ENCODE measurements around the gene SEC63.
"Not testable (repeated sequence)": the region's sequence is repeated elsewhere in the genome, so short reads cannot be mapped to it uniquely, and the experiment has no call there.

Gene SEC63

GRCh38 chr6:107866606-107867301 lies 91.3 kb downstream of the SEC63 start:
- in situ Hi-C loops (cut with MboI; ENCODE audit: low sequenced_read_pairs): no loop called here

DNA sequence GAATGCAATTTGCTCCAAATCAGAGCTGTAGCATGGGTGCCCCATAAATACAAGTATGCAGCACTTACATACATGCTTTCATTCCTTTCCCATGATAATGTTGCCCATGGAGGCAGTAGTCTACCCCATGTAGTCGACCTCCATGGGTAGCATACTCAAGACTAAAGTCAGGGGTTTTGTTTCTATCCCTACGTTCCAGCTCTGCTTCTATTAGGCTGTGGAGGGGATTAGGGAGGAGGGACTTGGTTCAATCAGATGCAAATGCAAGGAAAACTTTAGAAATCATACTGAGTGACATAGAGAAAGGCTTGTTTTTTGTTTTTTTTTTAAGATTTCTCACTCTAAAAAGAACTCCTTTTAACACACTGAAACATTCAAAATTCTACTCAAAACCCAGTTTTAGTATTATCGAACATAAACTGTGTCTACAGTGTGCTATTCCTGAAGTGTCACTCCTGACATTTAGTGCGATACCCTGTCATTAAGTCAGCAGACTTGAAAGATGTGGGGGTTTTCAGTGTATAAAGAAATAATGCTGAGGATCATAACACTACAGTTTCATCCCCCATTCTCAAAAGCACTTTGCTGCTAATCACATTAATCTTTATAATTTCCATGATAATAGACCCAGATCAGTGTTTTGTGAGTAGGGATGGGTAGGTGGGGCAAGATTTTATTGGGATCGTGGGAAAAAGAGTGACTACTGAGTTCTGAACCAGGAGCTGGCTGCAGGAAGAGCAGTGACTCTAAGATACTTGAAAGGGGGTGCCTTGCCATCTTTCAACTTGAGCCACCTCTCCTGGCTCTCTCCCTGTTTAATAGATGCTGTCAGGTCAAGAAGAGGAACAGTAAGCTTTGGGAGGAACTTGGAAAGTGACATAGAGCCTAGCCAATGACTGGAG lies 93.5 kb downstream of the SEC63 start:
- in situ Hi-C loops (cut with MboI; ENCODE audit: low sequenced_read_pairs): no loop called here

- in situ Hi-C loops (cut with MboI; ENCODE audit: low sequenced_read_pairs): no loop called here
Observed at GRCh38 chr6:107862383-107862782, 95.6 kb downstream of the SEC63 start.

- in situ Hi-C loops (cut with MboI; ENCODE audit: low sequenced_read_pairs): not testable (repeated sequence)
Observed at GRCh38 chr6:107860963-107861362, 97.0 kb downstream of the SEC63 start.

DNA sequence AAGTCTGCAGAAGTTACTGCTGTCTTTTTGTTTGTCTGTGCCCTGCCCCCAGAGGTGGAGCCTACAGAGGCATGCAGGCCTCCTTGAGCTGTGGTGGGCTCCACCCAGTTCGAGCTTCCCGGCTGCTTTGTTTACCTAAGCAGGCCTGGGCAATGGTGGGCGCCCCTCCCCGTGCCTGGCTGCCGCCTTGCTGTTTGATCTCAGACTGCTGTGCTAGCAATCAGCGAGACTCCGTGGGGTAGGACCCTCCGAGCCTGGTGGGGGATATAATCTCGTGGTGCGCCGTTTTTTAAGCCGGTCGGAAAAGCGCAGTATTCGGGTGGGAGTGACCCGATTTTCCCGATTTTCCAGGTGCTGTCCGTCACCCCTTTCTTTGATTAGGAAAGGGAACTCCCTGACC lies 97.9 kb downstream of the SEC63 start:
- in situ Hi-C loops (cut with MboI; ENCODE audit: low sequenced_read_pairs): not testable (repeated sequence)

DNA sequence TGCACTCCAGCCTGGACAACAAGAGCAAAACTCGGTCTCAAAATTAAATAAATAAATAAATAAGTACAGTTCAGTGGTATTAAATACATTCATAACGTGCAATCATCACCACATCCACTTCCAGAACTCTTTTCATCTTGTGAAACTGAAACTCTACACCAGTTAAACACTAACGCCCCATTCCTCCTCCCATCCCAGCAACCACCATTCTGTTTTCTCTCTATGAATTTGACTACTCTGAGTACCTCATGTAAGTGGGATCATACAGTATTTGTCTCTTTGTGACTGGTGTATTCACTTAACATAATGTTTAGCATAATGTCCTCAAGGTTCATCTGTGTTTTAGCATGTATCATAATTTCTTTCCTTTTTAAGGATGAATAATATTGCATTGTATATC lies 104.8 kb downstream of the SEC63 start:
- in situ Hi-C loops (cut with MboI; ENCODE audit: low sequenced_read_pairs): no loop called here

GRCh38 chr6:107849325-107849724 lies 108.7 kb downstream of the SEC63 start:
- in situ Hi-C loops (cut with MboI; ENCODE audit: low sequenced_read_pairs): no loop called here

GRCh38 chr6:107847844-107848802 lies 109.9 kb downstream of the SEC63 start:
- in situ Hi-C loops (cut with MboI; ENCODE audit: low sequenced_read_pairs): no loop called here

- in situ Hi-C loops (cut with MboI; ENCODE audit: low sequenced_read_pairs): no loop called here
Observed at GRCh38 chr6:107846262-107846795, 111.7 kb downstream of the SEC63 start.

DNA sequence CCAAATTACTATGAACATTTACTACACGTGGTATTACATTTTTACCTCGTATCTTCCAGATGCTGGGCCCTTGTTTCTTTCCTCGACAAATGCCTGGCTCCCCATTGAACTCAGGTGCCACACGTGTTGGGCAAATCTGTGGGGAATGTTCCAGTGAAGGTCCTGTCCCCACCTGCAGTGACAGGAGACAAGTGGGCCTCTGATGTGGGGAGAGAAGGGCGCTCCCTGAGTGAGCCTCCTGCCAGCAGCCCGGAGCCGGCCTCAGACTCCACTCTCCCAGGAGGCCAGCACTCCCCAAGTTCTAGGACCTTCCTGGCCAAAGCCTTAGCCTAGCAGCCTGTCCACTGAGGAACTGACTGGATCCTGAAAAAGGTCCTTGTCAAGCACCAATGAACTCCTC lies 112.2 kb downstream of the SEC63 start:
- in situ Hi-C loops (cut with MboI; ENCODE audit: low sequenced_read_pairs): no loop called here

- in situ Hi-C loops (cut with MboI; ENCODE audit: low sequenced_read_pairs): no loop called here
Observed at GRCh38 chr6:107843400-107843799, 114.6 kb downstream of the SEC63 start.

DNA sequence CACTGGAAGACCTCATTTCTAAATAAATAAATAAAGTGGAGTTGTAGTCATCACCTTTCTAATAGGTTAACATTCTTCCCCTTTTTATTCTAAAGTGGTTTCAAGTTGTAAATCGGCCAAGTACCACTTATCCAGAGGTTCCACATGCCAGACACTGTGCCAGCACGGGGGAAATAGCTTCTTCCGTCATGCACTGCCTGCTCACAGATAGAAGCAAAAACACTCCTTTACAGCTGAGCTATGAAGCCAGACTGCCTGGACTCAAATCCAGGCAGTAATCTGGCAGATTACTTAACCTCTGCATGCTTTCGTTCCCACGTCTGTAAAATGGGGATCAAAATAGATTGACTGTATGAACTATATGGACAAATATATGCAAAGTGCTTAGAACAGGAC lies 116.7 kb downstream of the SEC63 start:
- in situ Hi-C loops (cut with MboI; ENCODE audit: low sequenced_read_pairs): no loop called here

GRCh38 chr6:107840636-107841274 lies 117.3 kb downstream of the SEC63 start:
- in situ Hi-C loops (cut with MboI; ENCODE audit: low sequenced_read_pairs): no loop called here

DNA sequence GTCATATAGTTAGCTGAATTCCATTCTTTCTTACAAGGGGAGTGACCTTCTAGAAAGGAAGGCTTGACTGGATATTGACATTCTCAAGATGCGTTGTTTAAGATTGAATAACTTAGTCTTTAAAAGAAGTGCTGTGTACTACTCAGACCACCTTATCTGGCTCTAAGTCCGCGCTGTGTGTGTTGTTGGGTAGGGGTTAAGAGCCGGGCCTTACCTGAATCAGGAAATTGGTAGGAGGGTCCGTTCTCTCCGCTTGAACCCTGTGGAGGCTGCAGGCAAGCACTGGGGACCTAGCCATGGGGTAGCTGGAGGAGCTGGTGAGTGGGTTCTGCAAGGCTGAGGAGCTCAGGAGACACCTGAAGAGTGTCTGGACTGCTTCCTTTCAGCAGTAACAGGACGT lies 124.9 kb downstream of the SEC63 start:
- in situ Hi-C loops (cut with MboI; ENCODE audit: low sequenced_read_pairs): no loop called here

GRCh38 chr6:107832151-107833056 lies 125.6 kb downstream of the SEC63 start:
- in situ Hi-C loops (cut with MboI; ENCODE audit: low sequenced_read_pairs): no loop called here

DNA sequence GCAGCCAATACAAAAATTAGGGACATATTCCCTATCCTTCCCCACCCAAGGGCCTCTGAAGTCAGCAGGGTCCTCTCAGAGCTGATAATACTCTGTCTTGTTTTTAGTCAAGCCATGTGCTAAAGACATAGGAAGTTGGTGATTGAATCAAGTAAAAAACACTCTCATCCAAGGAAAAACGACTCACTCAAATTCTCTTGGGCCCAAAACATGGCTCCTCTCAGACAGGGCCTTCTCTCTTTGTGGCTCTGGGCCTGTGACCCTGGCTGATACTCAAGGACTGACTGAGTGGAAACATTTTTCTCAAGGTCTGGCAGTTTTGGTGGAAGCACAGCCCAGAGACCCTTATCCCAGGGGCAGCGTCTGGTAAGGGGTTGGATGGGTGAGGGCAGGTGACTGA lies 127.9 kb downstream of the SEC63 start:
- in situ Hi-C loops (cut with MboI; ENCODE audit: low sequenced_read_pairs): no loop called here

DNA sequence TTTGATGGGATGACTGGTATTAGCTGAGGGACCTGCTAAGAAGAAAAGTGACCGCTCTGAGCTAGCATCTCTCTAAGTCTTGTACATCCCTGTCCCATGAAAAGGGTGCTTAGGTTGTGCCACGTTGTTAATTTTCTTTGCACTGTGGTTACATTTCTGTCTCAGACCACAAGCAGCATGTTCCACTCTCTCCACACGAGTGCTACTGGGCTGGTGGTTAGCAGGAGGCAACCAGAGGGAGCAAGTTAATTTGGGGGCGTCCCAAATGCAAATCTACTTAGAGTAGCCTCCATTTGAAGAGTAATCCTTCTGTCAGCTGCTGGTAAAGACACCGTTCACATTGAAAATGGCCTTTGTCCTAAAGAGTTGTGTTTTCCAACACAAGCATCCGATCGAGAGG lies 130.5 kb downstream of the SEC63 start:
- in situ Hi-C loops (cut with MboI; ENCODE audit: low sequenced_read_pairs): no loop called here

- in situ Hi-C loops (cut with MboI; ENCODE audit: low sequenced_read_pairs): no loop called here
Observed at GRCh38 chr6:107823047-107823557, 134.9 kb downstream of the SEC63 start.
